ENCODE results near the gene MEI1.

DNA sequence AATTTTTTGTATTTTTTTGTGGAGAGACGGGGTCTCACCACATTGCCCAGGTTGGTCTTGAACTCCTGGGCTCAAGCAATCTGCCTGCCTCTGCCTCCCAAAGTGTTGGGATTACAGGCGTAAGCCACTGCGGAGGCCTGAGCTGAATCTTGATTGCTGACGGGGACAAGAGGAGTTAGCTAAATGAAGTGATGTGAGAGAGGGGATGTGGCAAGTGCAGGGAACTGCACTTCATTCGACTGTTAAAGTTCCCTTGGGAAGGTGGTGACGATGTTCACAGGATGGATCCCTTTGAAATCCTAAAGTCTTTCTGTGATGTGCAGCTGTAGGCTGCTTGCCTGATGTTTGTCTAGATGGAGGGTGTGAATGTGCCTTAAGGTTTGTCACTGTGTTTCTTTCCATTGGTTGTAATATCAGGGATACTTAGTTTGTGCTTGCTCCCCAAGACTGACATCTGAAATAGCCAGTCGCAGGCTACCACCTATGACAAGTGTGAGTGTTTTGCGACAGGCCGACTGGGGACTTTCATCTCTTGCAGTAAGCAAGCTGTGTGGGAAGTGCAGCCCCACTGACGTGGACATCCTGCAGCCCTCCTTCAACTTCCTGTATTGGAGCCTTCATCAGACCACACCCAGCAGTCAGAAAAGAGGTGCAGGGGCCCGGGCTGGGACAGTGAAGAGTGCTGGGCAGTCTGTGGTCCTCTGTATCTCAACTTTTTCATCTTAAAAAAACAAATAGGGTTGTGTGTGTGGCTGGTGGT is 81.6 kb downstream of the MEI1 start:
- TF ChIP-seq POLR2A (IDR thresholded peaks at IDR 0.05; ENCODE audit: low read depth) = no peak
- TF ChIP-seq, protein P1, sequence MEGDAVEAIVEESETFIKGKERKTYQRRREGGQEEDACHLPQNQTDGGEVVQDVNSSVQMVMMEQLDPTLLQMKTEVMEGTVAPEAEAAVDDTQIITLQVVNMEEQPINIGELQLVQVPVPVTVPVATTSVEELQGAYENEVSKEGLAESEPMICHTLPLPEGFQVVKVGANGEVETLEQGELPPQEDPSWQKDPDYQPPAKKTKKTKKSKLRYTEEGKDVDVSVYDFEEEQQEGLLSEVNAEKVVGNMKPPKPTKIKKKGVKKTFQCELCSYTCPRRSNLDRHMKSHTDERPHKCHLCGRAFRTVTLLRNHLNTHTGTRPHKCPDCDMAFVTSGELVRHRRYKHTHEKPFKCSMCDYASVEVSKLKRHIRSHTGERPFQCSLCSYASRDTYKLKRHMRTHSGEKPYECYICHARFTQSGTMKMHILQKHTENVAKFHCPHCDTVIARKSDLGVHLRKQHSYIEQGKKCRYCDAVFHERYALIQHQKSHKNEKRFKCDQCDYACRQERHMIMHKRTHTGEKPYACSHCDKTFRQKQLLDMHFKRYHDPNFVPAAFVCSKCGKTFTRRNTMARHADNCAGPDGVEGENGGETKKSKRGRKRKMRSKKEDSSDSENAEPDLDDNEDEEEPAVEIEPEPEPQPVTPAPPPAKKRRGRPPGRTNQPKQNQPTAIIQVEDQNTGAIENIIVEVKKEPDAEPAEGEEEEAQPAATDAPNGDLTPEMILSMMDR (IDR thresholded peaks at IDR 0.05) = no peak

Measured in esophagus muscularis mucosa (tissue), 3 donors.